DLD1 (cell line): Measurements from ENCODE around the gene RAI1.

ENCODE experiments used
- in situ Hi-C: cut with HindIII; loops from 2 replicates; pipeline ENCODE4 v1.10.0; 2017; ENCODE audit warnings: low sequenced_read_pairs

Gene RAI1

DNA sequence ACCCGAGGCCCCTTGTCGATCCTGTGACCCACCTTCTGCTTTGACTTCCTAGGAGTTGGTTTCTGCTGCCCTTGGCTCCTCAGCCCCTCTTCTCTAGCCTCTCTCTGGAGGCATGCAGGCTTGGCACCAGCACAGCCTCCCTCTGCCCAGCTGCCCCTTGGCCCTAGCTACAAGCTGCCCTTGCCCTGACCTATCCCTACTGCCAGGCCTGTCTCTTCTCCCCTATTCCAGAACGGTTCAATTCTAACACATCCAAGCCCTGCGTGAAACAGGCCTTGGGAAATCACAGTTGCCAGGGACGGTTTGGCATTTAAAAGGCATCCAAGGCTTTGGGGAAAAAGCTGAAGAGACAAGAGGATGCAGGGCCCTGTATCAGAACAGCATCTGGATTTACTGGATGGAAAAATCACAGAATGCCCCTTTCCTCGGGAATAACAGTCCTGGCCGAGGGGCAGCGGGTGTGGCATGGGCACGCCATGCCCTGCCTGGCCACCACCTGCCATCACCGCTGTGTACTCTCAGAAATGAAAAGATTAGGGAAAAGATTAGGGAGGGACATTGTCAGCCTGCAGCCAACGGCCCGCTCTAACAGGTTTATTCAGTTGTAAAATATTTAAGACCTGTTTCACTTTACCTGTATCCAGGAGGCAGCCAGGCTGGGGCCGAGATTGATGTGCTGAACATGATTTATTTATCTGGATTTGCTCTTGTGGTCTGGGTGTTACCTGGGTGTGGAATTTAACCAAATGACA lies 15.8 kb downstream of the RAI1 start:
- in situ Hi-C loops: no loop called here

DNA sequence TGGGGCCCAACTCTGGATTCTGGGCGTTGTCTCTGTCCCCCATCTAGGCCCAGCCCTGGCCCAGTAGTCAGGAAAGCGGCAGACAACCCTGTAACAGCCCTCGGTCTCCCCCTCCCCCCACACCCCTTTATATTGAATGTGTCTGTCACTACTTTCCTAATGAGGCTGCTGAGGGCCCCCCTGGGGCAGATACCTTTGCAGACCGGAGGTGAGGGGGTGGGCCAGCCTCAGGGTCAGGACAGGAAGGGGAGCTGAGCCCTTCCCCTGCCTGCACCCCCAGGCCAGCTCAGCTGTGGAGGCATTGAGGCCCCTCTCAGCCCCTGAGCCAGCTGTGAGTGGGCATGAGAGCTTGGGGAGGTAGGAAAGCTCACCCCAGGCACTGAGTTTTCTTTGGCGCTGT lies 17.1 kb downstream of the RAI1 start:
- in situ Hi-C loops: no loop called here

DNA sequence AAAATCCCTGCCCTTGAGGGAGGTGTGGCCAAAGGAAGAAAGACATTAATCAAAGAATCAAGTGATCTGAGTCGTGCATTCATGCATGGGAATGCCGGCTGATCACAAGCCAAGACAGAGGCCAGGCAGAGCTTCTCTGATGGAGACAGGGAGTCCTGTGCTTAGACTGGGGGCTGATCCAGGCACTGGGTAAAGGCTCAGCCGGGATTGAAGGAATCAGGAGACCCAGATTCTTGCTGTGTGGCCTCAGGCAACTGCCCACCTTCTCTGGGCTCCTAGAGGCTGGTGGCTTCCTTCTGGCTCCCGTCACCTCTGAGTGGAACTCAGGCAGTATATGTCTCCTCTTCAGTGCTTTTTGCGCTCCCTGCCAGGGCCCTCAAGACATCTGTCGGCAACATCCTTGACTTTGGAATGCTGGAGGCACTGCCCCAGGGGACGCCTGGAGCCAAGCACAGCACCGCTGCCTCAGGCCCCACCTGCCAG lies 17.7 kb downstream of the RAI1 start:
- in situ Hi-C loops: no loop called here

DNA sequence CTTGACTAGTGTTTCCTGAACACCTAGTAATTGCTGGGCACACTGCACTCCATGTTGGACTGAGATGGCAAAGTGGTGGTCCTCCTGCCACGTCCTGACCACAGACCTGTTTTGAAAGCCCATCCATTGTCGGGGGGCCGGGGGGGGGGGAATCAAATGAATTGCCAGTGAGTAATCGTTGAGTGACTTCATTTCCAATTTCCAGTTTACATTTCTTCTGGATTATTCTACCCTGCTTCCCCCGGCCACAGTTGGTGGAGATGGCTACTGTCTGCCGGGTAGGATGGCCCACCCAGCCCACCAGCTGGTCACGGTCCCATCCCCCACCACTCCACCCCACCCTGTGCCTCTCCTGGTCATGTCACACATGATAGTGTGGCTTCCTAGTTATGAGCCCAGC lies 18.2 kb downstream of the RAI1 start:
- in situ Hi-C loops: no loop called here

DNA sequence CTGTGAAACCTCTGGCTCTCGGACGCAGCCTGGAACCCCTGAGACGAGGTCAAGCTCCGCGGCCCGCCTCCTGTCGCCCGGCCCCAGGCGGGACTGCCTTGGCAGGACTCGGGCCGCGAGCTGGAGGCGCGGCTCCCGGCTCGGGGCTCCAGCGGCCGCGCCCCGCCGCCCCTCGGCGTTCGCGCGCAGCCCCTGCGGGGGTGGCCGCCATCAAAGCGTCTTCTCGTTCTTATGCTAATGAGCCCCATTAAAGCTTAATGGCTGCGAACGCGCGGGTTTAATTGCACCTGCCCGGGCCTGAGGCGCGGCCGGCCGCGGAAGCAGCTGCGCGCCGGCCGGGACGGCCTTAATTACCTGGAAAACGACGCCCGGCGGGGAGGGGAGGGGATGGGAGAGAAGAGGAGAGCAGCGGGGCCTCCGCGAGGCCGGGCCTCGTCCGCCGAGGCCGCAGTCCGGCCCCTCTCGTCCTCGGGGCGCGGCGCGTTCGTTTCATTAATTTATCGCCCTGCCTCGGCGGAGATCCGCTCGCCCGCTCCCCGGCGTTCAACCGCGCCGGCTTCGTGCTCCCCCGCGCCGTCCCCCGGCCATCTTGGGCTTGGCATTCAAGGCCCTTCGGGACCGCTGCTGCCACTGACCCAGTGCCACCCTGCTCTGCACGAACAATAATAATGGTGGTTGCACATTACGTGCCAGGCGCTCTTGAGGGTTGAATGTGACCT lies 19.2 kb downstream of the RAI1 start:
- in situ Hi-C loops: no loop called here

DNA sequence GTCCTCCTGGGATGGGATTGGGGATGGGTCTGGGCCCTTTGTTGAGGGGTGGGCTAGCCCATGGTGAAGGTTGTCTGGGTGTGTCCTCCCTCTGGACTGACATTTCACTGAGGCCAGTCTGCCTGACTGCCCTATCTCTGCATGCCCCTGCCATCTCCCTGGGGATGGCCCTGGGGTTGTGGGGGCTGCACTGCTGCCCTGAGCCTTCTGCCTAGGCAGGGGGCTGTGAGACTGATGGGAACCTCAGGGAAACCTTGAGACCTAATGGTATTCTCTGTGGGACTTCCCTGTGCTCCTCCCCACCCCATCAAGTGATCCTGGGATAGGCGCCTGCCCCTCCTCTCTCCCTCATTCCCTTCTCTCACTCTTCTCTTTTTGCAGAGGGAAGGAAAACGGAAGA lies 19.9 kb downstream of the RAI1 start:
- in situ Hi-C loops: no loop called here

DNA sequence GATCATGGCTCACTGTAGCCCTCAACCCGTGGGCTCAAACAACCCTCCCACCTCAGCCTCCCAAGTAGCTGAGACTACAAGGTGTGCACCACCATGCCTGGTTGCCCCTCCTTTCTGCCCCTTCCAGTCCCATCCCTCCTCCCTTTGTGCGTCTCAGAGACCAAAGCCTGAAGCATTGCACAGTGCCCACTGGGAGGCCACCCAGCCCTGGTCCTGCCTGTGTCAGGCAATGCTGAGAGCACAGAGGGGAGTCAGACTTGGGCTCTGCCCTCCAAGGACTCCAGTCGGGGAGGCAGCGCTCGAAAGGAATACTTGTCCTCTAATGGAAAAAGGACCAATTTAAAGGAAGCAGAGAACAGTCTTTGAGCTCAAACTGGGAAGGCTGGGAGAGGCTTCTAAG lies 20.4 kb downstream of the RAI1 start:
- in situ Hi-C loops: no loop called here

DNA sequence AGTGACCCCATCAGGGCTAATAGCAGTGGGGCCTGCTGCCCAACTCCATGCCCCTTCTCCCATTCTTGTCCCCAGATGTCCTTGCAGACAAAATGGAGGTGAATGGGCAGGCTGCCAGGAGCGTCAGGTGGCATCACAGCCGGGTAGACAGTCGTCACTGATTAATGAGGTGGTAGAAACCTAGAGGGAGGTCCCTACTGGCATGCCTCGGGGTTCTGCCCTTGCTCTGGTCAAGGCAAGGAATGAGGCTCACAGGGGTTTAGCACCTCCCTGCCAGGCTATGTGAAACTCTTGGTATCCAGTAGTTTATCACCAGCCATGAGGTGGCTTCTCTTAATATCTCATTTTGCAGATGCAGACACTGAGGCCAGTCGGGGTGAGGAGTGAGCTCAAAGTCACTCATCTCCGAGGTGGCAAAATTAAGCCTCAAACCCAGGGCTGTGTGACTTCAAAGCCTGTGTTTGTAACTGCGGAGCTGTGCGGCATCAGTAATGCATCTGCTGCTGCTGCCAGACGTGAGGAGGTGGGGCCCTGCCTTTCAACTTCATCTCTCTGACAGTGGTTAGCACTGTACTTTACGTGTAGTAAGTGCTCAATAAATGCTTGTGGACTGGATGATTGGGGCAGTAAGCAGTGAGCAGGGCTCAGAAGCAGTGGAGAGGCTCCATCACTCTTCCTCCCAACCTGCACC lies 21.3 kb downstream of the RAI1 start:
- in situ Hi-C loops: no loop called here

DNA sequence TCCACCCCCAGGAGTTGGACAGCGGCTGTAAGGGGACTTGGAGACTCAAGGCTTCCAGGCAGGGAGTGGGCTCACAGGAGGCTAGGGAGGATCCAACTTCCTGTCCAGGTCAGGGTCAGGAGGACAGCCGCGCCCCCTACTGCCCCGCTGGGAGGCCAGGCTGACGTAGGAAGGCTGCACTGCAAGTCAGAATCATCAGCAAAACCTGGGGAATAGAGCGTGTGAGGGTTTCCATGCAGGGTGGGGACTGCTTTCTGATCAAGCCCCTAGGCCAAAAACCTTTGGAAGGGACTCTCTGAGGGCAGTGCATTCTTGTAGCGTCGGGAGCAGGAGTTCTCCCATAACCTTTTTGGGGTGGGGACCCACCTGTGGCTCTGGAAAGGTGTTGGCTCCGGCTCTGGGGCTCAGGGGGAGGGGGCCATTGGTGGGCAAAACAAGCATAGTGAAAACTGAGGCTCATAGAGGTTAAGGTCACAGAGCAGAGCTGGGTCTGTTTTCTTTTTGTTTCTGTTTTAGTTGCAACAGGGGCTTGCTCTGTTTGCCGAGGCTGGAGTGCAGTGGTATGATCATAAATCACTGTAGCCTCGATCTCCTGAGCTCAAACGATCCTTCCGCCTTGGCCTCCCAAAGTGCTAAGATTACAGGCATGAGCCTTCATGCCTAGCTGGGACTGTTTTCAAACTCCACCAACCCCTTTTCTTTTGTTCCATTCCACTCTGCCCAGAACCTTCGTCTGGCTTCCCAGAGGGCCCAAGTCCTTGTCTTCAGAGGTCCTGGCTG lies 22.1 kb downstream of the RAI1 start:
- in situ Hi-C loops: no loop called here

DNA sequence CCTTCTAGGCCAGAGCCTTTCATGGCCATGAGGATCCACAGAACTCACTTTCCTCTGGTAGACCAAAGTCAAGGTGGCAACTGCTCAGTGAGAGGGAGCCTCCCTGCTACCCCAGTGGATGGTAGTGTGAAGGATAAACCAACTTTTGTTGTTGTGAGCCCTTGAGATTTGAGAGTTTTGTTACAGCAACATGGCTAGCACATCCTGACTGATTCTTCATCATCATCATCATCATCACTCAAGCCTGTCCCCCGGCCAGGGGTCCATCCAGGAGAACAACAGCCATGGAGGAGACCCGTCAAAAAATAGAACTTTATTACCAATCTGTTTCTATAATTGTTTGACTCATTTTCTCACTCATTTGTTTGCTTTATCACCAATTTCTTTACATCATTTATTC lies 23.7 kb downstream of the RAI1 start:
- in situ Hi-C loops: no loop called here

DNA sequence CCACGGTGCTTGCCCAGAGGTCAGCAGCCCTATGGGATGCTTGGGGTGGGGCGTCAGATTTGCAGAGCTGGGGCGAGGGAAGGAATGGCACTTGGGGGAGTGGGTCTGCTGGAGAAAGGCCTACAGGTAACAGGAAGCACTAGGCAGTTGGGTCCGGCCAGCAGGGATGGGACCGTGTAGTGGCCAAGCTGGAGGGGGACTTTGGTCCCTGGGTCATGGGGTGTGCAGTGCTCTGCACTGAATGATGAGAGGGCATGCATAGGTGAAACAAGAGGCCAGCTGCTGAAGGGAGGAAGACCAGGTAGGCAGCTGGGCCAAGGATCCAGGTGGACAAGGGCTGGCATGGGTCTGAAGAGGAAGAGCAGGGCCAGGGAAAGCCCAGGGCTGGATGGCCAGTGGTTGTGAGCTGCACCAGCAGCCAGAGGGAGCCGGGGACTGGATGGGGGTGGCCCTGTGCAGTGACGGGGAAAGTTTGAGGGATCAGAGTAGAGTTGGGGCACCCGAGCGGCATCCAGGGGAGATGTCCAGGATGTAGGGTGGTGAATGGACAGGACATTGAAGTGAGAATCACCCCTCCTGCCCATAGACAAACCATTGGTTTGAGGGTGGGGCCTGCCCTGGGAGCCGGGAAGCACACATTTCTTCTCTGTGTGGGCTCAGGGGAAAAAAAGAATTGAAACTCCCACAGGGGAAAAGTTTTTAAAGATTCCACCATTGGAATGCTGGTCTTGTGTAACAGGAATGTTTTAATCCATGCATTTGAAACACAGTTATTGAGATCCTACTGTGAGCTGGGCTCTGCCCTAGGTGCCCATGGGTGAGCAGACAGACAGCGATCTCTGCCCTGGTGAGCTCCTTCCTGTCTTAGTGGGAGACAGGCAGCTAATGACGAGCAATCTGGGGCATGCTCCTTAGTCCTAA lies 25.1 kb downstream of the RAI1 start:
- in situ Hi-C loops: no loop called here

DNA sequence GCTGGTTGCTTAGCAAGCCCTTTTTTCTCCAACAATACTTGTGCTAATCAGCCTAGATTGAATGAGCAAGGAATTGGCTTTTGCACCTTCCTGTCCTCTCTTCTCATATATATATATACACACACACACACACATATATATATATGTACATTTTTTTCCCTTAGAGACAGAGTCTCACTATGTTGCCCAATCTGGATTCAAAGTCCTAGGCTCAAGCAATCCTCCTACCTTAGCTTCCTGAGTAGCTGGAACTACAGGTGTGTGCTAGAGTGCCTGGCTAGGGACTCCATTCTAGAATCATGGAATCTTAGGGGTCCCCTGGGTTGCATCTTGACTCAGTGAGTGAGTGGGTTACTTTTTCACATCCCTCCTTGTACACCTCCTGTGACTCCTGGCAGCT lies 27.0 kb downstream of the RAI1 start:
- in situ Hi-C loops: no loop called here

DNA sequence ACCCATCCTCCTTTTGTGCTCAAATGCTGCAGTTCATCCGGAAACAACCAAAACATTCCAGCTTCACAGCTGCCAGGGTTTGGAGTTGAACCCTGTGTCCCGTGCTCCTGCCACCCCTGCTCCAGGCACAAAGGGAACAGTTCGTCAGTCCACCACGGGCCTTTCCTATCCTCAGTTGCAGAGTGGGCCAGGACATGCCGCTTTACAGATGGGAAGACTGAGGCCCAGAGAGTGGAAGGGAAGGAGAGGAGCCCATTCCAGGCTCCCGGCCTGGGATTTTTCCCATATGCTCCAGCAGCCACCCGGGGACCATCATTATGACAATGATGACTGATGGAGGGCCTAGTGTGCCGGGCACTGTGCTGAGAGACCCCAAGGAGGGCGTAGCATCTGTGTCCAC lies 27.6 kb downstream of the RAI1 start:
- in situ Hi-C loops: no loop called here

DNA sequence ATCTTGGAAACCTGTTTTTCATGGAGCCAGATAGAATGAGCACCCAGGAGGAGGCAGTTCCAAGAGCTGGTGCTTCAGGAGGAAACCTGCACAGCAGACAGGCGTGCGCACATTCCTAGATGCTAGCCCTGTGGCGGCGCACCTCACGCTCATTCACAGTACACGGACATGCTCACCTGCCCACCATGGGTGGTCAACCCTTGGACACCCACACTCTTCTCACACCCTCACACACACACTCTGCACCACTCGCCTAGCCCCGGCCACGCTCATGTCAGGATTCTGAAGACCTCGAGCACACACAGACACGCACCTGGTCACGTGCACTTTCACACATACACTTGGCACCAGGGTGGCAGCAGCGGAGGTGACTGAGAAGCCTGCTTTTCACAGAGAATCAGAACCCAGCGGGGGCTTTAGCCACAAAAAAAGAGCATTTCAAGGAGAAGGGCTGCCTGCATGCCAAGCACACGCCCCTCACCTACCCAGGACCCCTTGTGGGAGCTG lies 28.6 kb downstream of the RAI1 start:
- in situ Hi-C loops: no loop called here

DNA sequence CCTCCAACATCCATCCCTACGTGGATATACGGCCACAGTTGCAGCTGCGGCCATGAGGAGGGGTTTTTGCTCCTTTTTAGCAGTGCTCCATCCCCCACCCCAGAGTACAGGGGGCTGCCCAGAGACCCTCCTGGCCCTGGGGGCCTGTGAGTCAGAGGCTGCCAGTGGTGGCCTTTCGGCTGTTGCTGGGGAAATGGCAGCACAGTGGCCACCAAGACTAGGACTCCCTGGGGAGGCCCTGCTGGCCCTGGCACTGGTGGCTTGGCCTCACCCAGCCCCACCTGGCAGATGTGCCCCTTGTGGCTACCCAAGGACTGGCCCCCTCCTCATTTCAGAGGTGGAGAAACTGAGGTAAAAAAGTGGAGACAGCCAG lies 29.1 kb downstream of the RAI1 start:
- in situ Hi-C loops: no loop called here

DNA sequence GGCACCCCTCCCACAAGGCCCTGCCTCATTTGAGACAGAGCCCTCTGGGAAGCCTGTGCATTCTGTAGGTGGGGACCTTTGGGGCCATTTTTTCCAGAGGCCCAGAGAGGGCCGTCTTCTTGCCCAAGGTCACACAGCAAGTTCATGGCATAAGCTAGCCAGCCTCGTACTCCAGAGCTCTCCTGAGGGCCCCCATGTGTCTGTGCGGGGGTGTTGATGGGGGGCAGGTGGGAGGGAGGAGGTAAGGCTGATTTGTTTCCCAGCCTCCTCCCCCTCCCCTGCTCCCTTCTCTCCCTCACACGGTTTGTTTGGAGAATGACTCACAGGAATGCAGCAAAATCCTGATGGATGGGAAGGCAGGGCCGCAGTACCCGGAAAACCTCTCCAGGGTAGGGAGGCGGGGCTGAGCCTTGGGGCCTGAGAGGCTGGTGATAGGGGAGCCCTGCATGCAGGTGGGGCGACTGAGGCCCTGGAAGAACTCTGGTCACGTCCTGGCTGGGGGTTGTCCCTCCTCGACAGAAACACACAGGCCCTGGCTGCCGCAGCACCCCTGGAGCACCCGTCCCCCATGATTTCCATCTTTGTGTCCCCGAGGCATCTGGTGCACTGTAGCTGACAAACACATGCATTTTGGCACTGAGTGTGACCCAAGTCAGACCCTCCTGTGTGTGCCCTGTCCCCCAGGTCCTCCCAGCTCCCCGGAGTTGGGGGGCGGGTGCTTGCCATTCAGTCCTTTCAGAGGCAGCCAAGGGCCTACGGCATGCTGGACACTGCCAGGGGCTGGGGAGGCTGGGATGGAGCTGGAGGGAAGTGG lies 29.7 kb downstream of the RAI1 start:
- in situ Hi-C loops: no loop called here

DNA sequence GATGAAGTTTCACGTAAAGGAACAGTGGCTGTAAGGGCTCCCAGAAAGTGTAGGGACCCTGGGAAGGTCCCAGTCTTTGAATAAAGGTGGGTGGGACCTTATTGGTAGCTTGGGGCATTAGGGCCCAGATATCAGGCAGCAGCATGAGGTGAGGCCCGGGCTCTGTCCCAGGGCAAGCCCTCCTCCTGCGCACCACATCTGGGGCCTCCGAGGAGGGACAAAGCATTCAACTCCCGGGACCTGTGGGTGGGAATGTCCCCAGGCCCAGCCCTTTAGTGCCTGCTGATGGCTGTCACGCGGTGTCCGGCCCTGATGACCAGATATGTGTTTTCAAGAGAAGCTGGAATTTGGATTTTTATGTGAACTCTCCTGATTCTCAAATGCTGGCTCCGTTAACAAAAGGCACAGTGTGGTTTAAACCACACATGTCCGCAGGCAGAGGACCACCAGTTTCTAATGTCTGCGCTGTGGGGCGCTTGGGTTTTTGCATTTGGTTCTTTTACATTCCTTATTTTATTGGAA lies 30.4 kb downstream of the RAI1 start:
- in situ Hi-C loops: no loop called here

DNA sequence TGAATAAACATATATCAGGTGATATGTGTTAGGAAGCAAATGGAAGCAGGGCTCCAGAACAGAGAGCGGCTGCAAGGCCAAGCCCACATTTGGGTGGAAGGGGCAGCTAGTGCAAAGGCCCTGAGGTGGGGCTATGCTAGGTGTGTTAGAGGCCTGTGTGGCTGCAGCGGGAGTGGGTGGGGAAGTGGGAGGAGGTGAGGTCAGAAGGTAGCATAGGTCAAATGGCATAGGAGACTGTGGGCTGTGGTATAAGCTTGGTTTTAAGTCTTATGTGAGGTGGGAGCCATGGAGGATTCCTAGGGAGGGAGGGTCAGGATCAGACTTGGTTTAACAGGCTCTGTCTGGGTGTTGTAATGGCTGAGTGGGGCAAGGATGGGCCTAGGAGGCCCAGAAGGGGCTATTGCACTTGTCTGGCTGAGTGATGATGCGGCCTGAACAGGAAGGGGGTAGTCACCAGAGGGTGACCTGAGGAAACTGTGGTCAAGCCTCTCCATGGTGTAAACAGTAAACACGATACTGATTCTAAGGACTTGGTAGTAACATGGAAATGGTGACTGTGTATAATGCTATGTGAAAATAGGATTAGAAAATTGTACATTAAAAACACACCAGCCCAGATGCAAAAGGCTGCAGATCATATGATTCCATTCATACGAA lies 31.1 kb downstream of the RAI1 start:
- in situ Hi-C loops: no loop called here
